Liver (tissue), 9 donors: ENCODE measurements around the gene GAS2. TPM values are rescaled to one million over a fixed set of nuclear protein-coding genes. Genes with fewer than 3 reads are reported as not detected.

Source experiments
- DNase-seq: peaks from one replicate; pipeline ENCODE4 v3.0.0-alpha.2; 2017; ENCODE audit warnings: low spot score
- H3K27ac ChIP-seq, 2 donors: one replicate each; pipeline ENCODE4 v1.7.0; 2013; ENCODE audit warnings: inconsistent platforms in 2 of 2, low read length in 2 of 2, control low read depth in 1 of 2, low read depth in 1 of 2, mild to moderate bottlenecking in 1 of 2
- H3K27me3 ChIP-seq, 4 donors: one replicate each; pipeline versions ENCODE4 v1.6.1 to v1.7.0; 2013; ENCODE audit warnings: low read length in 3 of 4, inconsistent platforms in 1 of 4, mild to moderate bottlenecking in 1 of 4, moderate library complexity in 1 of 4; ENCODE audit not compliant: control insufficient read depth in 4 of 4, insufficient read depth in 4 of 4
- H3K36me3 ChIP-seq, 4 donors: one replicate each; pipeline versions ENCODE4 v1.6.1 to v1.7.0; 2013; ENCODE audit warnings: low read length in 3 of 4, mild to moderate bottlenecking in 3 of 4, low read depth in 1 of 4, moderate library complexity in 1 of 4; ENCODE audit not compliant: control insufficient read depth in 4 of 4, insufficient read depth in 3 of 4
- H3K4me1 ChIP-seq, 4 donors: one replicate each; pipeline versions ENCODE4 v1.6.1 to v1.7.0; 2013; ENCODE audit warnings: low read length in 3 of 4, mild to moderate bottlenecking in 3 of 4, moderate library complexity in 1 of 4; ENCODE audit not compliant: control insufficient read depth in 4 of 4, insufficient read depth in 4 of 4
- H3K4me3 ChIP-seq, 3 donors: one replicate each; pipeline versions ENCODE4 v1.6.1 to v1.7.0; 2013; ENCODE audit warnings: low read length in 3 of 3, control low read depth in 1 of 3, low read depth in 1 of 3, mild to moderate bottlenecking in 1 of 3
- H3K9ac ChIP-seq, 2 donors: one replicate each; pipeline ENCODE4 v1.7.0; 2013; ENCODE audit warnings: low read length in 2 of 2, mild to moderate bottlenecking in 2 of 2, moderate library complexity in 2 of 2, control low read depth in 1 of 2, low read depth in 1 of 2
- H3K9me3 ChIP-seq, 4 donors: one replicate each; pipeline versions ENCODE4 v1.6.1 to v1.7.0; 2013; ENCODE audit warnings: low read length in 3 of 4; ENCODE audit not compliant: control insufficient read depth in 4 of 4
- ATF3 ChIP-seq: IDR thresholded peaks from 2 replicates; pipeline ENCODE4 v1.6.1; 2016; ENCODE audit warnings: antibody characterized with exemption
- CTCF ChIP-seq: fragments of 150-350 bp; IDR thresholded peaks from 2 replicates; pipeline ENCODE4 v1.5.1; 2017; ENCODE audit warnings: improper control_type of control experiment, low read depth, low read length; ENCODE audit not compliant: missing input control
- EGR1 ChIP-seq, 2 donors: IDR thresholded peaks; 2 replicates each; pipeline ENCODE4 v1.6.1; 2016 to 2018; ENCODE audit warnings: antibody characterized with exemption in 2 of 2, low read depth in 2 of 2
- FOXA1 ChIP-seq: IDR thresholded peaks from 2 replicates; pipeline ENCODE4 v1.6.1; 2016; ENCODE audit warnings: antibody characterized with exemption
- FOXA2 ChIP-seq: IDR thresholded peaks from 2 replicates; pipeline ENCODE4 v1.6.1; 2016; ENCODE audit warnings: antibody characterized with exemption
- GABPA ChIP-seq, 2 donors: IDR thresholded peaks in 1 of 2; conservative IDR thresholded peaks in 1 of 2; 2 replicates each; pipeline ENCODE4 v1.6.1; 2016; ENCODE audit warnings: antibody characterized with exemption in 2 of 2, mild to moderate bottlenecking in 1 of 2, moderate library complexity in 1 of 2
- HNF4A ChIP-seq, 2 donors: conservative IDR thresholded peaks; 2 replicates each; pipeline ENCODE4 v1.6.1; 2016; ENCODE audit warnings: antibody characterized with exemption in 2 of 2, mild to moderate bottlenecking in 2 of 2
- HNF4G ChIP-seq: IDR thresholded peaks from 2 replicates; pipeline ENCODE4 v1.6.1; 2016; ENCODE audit warnings: antibody characterized with exemption
- JUND ChIP-seq, 2 donors: IDR thresholded peaks; 2 replicates each; pipeline ENCODE4 v1.6.1; 2016; ENCODE audit warnings: antibody characterized with exemption in 2 of 2
- MAX ChIP-seq: IDR thresholded peaks from 2 replicates; pipeline ENCODE4 v1.6.1; 2016; ENCODE audit warnings: antibody characterized with exemption
- NR2F2 ChIP-seq: IDR thresholded peaks from 2 replicates; pipeline ENCODE4 v1.6.1; 2016; ENCODE audit warnings: antibody characterized with exemption
- RAD21 ChIP-seq, 2 donors: IDR thresholded peaks; 2 replicates each; pipeline ENCODE4 v1.6.1; 2016; ENCODE audit warnings: antibody characterized with exemption in 2 of 2, mild to moderate bottlenecking in 2 of 2
- REST ChIP-seq: IDR thresholded peaks from 2 replicates; pipeline ENCODE4 v1.6.1; 2016; ENCODE audit warnings: antibody characterized with exemption, mild to moderate bottlenecking
- RXRA ChIP-seq, 2 donors: IDR thresholded peaks; 2 replicates each; pipeline ENCODE4 v1.6.1; 2017 to 2018; ENCODE audit warnings: antibody characterized with exemption in 2 of 2, mild to moderate bottlenecking in 1 of 2
- SP1 ChIP-seq: IDR thresholded peaks from 2 replicates; pipeline ENCODE4 v1.6.1; 2018; ENCODE audit warnings: antibody characterized with exemption, mild to moderate bottlenecking
- TAF1 ChIP-seq: conservative IDR thresholded peaks from 2 replicates; pipeline ENCODE4 v1.6.1; 2016; ENCODE audit warnings: antibody characterized with exemption, mild to moderate bottlenecking
- YY1 ChIP-seq: IDR thresholded peaks from 2 replicates; pipeline ENCODE4 v1.6.1; 2016; ENCODE audit warnings: antibody characterized with exemption, mild to moderate bottlenecking
- ZBTB33 ChIP-seq: IDR thresholded peaks from 2 replicates; pipeline ENCODE4 v1.6.1; 2016; ENCODE audit warnings: antibody characterized with exemption
- WGBS: extraction: QIAGEN DNeasy Blood & Tissue Kit; methylation state at CpG from one replicate; pipeline ENCODE4 v1.1.7; 2013; 5-methylcytosine and 5-hydroxymethylcytosine counted together
- polyA plus RNA-seq, 2 donors: library from polyadenylated mRNA; stranded (reverse) in 1 of 2; unstranded in 1 of 2; fragments of 200-250 nt in 1 of 2; fragments of >200 nt in 1 of 2; fragmentation: Nextera tagmentation in 1 of 2; extraction: Ambion mirVana in 1 of 2; gene quantifications; one replicate each; pipeline versions ENCODE4 v1.2.1 to v1.2.3, GENCODE V29; 2013 to 2015
- total RNA-seq, 2 donors: library from RNA; depleted of rRNA; stranded (reverse); fragments of >200 nt; gene quantifications; one replicate each; pipeline ENCODE4 v1.2.3, GENCODE V29; 2014
- donor health status: healthy.
- donor health status: healthy.
- donor health status: healthy.
- donor health status: healthy.
- donor health status: healthy.

Gene GAS2
- total and polyA plus RNA-seq, 4 donors, result 13.4 to 75.6 (median 42.3) TPM

GRCh38 chr11:22671751-22672150 lies 5.3 kb downstream of the GAS2 start:
- peak overlapping the region in 1 of 2 donors; percentile 5 for H3K9ac ChIP-seq
- DNase-seq, result no peak
- TF ChIP-seq REST (no peak), RAD21 (IDR thresholded peaks at IDR 0.05) (peak in 1 of 2 donors; percentile 12), FOXA2 (peak; percentile 46), JUND (IDR thresholded peaks at IDR 0.05) (peak; percentile 35 to 61)
- H3K27ac ChIP-seq, result peak overlapping the region in 1 of 2 donors; percentile 46
- peaks cover 0 to 36% (median 27%) of the 10 kb centered on the region in 4 donors for H3K4me1 ChIP-seq
- WGBS, result 22% methylated on average over 2 of the region's 2 CpGs
- no peaks in the 10 kb centered on the region for H3K27me3 ChIP-seq
- no peaks in the 10 kb centered on the region for H3K36me3 ChIP-seq
- H3K4me3 ChIP-seq, result no peak overlapping the region
- no peaks in the 10 kb centered on the region for H3K9me3 ChIP-seq

- Histone ChIP-seq H3K9me3 (no peaks in the 10 kb centered on the region), H3K4me1 (peaks cover 0 to 27% (median 16%) of the 10 kb centered on the region in 4 donors), H3K27me3 (no peaks in the 10 kb centered on the region), H3K36me3 (no peaks in the 10 kb centered on the region), H3K27ac (peak overlapping the region; percentile 92 to 95), H3K4me3 (peak overlapping the region; percentile 35 to 52 (median 38)), H3K9ac (peak overlapping the region; percentile 64 to 86)
- WGBS, result 35% methylated on average over 4 of the region's 4 CpGs
- no peak for DNase-seq
- TF ChIP-seq MAX, result peak; percentile 16
- no peak for TF ChIP-seq FOXA1
- peak; percentile 77 for TF ChIP-seq ATF3
- TF ChIP-seq RXRA (IDR thresholded peaks at IDR 0.05), result peak; percentile 76 to 80
- TF ChIP-seq HNF4A (conservative IDR thresholded peaks at IDR 0.05), result peak; percentile 87
- peak; percentile 94 for TF ChIP-seq REST
- TF ChIP-seq CTCF, result no peak
- TF ChIP-seq YY1, result peak; percentile 89
- TF ChIP-seq HNF4G, result peak; percentile 65
- peak; percentile 98 for TF ChIP-seq TAF1
- peak; percentile 39 to 45 for TF ChIP-seq EGR1 (IDR thresholded peaks at IDR 0.05; ENCODE audit: low read depth in 2 of 2)
- TF ChIP-seq ZBTB33, result peak; percentile 25
- TF ChIP-seq RAD21 (IDR thresholded peaks at IDR 0.05), result no peak
- TF ChIP-seq JUND (IDR thresholded peaks at IDR 0.05), result peak; percentile 84 to 86
- TF ChIP-seq NR2F2, result peak; percentile 52
- TF ChIP-seq SP1, result peak; percentile 95
- TF ChIP-seq FOXA2, result peak; percentile 64
- no peak for TF ChIP-seq GABPA (IDR thresholded peaks at IDR 0.05 in 1 of 2, conservative IDR thresholded peaks at IDR 0.05 in 1 of 2)
Measured at GRCh38 chr11:22674470-22675439, 8.3 kb downstream of the GAS2 start.
